ENCODE results near the gene SLC11A2. TPM values are rescaled to one million over a fixed set of nuclear protein-coding genes. Genes with fewer than 3 reads are reported as not detected.

Gene SLC11A2
- total RNA-seq, 1 donor from 2014 or later, result 40.0 TPM

GRCh38 chr12:50929831-50930230, 96.4 kb downstream of the SLC11A2 start:
- Histone ChIP-seq H3K9me3 (ENCODE audit: insufficient read depth, low read depth, low read length) (no peaks in the 10 kb centered on the region), H3K79me2 (ENCODE audit: insufficient read depth, low read length) (no peaks in the 10 kb centered on the region), H4K20me1 (ENCODE audit: insufficient read depth, low read length) (no peaks in the 10 kb centered on the region), H3K9ac (ENCODE audit: low read length) (no peak overlapping the region), H3K27ac (ENCODE audit: low read depth, low read length) (no peak overlapping the region), H3K27me3 (ENCODE audit: insufficient read depth, low read length) (peaks cover 2% of the 10 kb centered on the region), H3K36me3 (ENCODE audit: insufficient read depth, low read length) (no peaks in the 10 kb centered on the region), H2AFZ (ENCODE audit: low read depth, low read length) (no peak overlapping the region), H3K4me3 (ENCODE audit: insufficient read depth, low read depth, low read length) (no peak overlapping the region), H3K4me1 (ENCODE audit: insufficient read depth, low read length) (peaks cover 4% of the 10 kb centered on the region), H3K4me2 (ENCODE audit: low read length) (no peak overlapping the region)
- Mint-ChIP-seq H3K36me3 (ENCODE audit: low read depth, unreplicated experiment) (no peaks in the 10 kb centered on the region), H3K4me3 (ENCODE audit: unreplicated experiment) (no peak overlapping the region), H3K27me3 (ENCODE audit: low read depth, unreplicated experiment) (no peaks in the 10 kb centered on the region), H3K9me3 (ENCODE audit: unreplicated experiment) (peaks cover 2% of the 10 kb centered on the region), H3K27ac (ENCODE audit: unreplicated experiment) (no peak overlapping the region), H3K4me1 (ENCODE audit: low read depth, unreplicated experiment) (peaks cover 5% of the 10 kb centered on the region)
- DNase-seq (ENCODE audit: low read depth), result no peak
- FAIRE-seq, result no peak
- no peak for TF ChIP-seq CTCF (IDR thresholded peaks at IDR 0.05; ENCODE audit: insufficient read depth, low read depth, low read length)
- TF ChIP-seq EZH2 (IDR thresholded peaks at IDR 0.05; ENCODE audit: insufficient read depth, low read length), result no peak

Other genes starting within 250 kb of the SLC11A2 start
- gene TMPRSS12, start 183.5 kb downstream of the SLC11A2 start, total RNA-seq, result not detected in 2 replicates
- not detected in 2 replicates for gene HIGD1C, start 73.8 kb downstream of the SLC11A2 start, total RNA-seq
- gene LETMD1, start 21.9 kb upstream of the SLC11A2 start, total RNA-seq, result 25.2 and 26.4 TPM in 2 replicates
- gene CSRNP2, start 57.2 kb upstream of the SLC11A2 start, total RNA-seq, result 57.8 and 61.6 TPM in 2 replicates
- 19.2 and 22.4 TPM in 2 replicates for gene TFCP2, start 146.8 kb upstream of the SLC11A2 start, total RNA-seq
- gene POU6F1, start 191.7 kb upstream of the SLC11A2 start, total RNA-seq, result 3.6 and 3.7 TPM in 2 replicates
- 87.7 and 92.8 TPM in 2 replicates for gene DAZAP2, start 212.4 kb upstream of the SLC11A2 start, total RNA-seq
- gene SMAGP, start 244.0 kb upstream of the SLC11A2 start, total RNA-seq, result 1.3 and 3.6 TPM in 2 replicates

All from astrocyte (in vitro differentiated cells and primary cell).